Measurements from ENCODE around the gene EIF5A.
A peak's percentile ranks its signal among the peaks of the same experiment; 100 is the strongest.

EIF5A gene

GRCh38 chr17:7355573-7355972, 48.1 kb downstream of the EIF5A start:
- DNase-seq (ENCODE audit: low read depth): no peak

DNA sequence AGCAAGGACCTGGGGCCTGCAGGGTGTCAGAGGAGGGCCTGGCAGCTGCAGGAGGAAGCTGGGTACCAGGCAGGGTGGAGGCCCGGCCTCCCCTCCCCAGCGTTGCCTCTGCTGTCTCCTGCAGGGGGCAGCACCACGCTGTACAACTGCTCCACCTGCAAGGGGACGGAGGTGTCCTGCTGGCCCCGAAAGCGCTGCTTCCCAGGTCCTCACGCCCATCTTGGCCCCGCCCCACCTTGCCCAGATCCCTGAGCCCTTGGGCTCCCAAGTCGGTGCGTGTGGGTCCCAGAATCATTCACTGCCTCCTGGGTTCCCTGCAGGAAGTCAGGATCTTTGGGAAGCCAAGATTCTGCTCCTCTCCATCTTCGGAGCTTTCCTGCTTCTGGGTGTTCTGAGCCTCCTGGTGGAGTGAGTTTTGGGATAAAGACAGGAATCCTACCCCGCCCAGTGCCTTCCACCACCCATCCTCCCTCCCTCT, 48.7 kb downstream of the EIF5A start:
- peak; percentile 76 for DNase-seq (ENCODE audit: low read depth)

GRCh38 chr17:7356756-7357155, 49.3 kb downstream of the EIF5A start:
- DNase-seq (ENCODE audit: low read depth): no peak

GRCh38 chr17:7357381-7357780, 50.0 kb downstream of the EIF5A start:
- DNase-seq (ENCODE audit: low read depth): no peak

DNA sequence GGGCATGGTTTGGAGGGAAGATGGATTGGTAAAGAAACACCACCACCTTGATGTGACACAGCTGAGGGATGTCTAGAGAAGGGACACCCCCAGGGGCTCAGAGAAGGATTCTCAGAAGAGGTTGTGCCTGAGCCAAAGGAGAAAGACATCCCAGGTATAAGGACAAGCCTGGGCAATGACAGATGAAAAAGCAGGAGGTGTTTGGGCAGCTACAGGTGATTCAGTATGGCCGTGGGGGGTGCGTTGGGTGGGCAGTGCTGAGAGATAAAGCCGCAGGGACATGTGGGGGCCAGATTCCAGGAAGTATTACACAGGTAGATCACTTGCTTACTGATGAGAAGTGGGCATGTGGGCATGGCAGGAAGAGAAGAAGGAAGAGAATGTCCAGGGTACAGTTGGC, 54.5 kb downstream of the EIF5A start:
- no peak for DNase-seq (ENCODE audit: low read depth)

Measured in activated T-cell treated with anti-CD3 and anti-CD28 coated beads for 24 hours (primary cell).